ENCODE results near the gene C12orf43. TPM values are rescaled to one million over a fixed set of nuclear protein-coding genes. Genes with fewer than 3 reads are reported as not detected.
"Not testable (repeated sequence)": the region's sequence is repeated elsewhere in the genome, so short reads cannot be mapped to it uniquely, and the experiment has no call there.

C12orf43 gene
- 10 to 100 TPM; 17.6 to 20.2 TPM for total RNA-seq

GRCh38 chr12:121015825-121016766, at the start of gene C12orf43:
Gene C12orf43 (minus strand): TSS chr12:121016487. CDS start chr12:121016474, 13 bp downstream.
- Mint-ChIP-seq H3K27ac (peak within 1 kb of the TSS; percentile 96), H3K36me3 (ENCODE audit: low read depth) (peaks cover 31% of the 10 kb centered on the region), H3K9me3 (no peaks in the 10 kb centered on the region), H3K4me1 (peaks cover 25% of the 10 kb centered on the region), H3K27me3 (no peaks in the 10 kb centered on the region), H3K4me3 (peak within 1 kb of the TSS; percentile 99)
- POLR2A ChIA-PET: interaction anchor here (0.6 to 0.7 kb wide), 2 partner anchors 389 to 568 kb away, joined by 3 to 4 read pairs; no protein-coding TSS in a partner anchor
- CTCF ChIA-PET: interaction anchor here (0.6 to 1.7 kb wide), 3 partner anchors 11 to 656 kb away, joined by 3 to 5 read pairs (median 3); no protein-coding TSS in a partner anchor
- DNase-seq: peak; percentile 96

GRCh38 chr12:121065345-121065744, 49.1 kb upstream of the C12orf43 start:
- DNase-seq: no peak
- Mint-ChIP-seq H3K9me3 (no peaks in the 10 kb centered on the region), H3K36me3 (ENCODE audit: low read depth) (no peaks in the 10 kb centered on the region), H3K4me3 (no peak overlapping the region), H3K4me1 (peaks cover 25% of the 10 kb centered on the region), H3K27ac (peak overlapping the region; percentile 14), H3K27me3 (no peaks in the 10 kb centered on the region)
- ChIA-PET POLR2A (interaction anchor here (0.5 kb wide), 1 partner anchor 122 kb away, joined by 3 read pairs; no protein-coding TSS in a partner anchor), CTCF (interaction anchor here (0.7 kb wide), 1 partner anchor 141 kb away, joined by 3 read pairs; no protein-coding TSS in a partner anchor)

- not testable (repeated sequence) for H3K36me3 Mint-ChIP-seq (ENCODE audit: low read depth); H3K4me3 Mint-ChIP-seq; H3K9me3 Mint-ChIP-seq; H3K27me3 Mint-ChIP-seq; H3K27ac Mint-ChIP-seq; DNase-seq
- CTCF ChIA-PET: interaction anchor here (0.5 to 0.6 kb wide), 2 partner anchors 116 to 243 kb away, joined by 4 read pairs; no protein-coding TSS in a partner anchor
- POLR2A ChIA-PET: interaction anchor here (0.6 kb wide), 1 partner anchor 716 kb away, joined by 9 read pairs; no protein-coding TSS in a partner anchor
- peaks cover 32% of the 10 kb centered on the region for H3K4me1 Mint-ChIP-seq
These were observed 48.3 kb upstream of the C12orf43 start for GRCh38 chr12:121064586-121064985.

- DNase-seq: no peak
These were observed 47.8 kb upstream of the C12orf43 start for GRCh38 chr12:121064116-121064515.

GRCh38 chr12:121062391-121063045, 46.2 kb upstream of the C12orf43 start:
- Mint-ChIP-seq H3K27ac (no peak overlapping the region), H3K36me3 (ENCODE audit: low read depth) (no peaks in the 10 kb centered on the region), H3K4me3 (no peak overlapping the region), H3K9me3 (no peaks in the 10 kb centered on the region), H3K4me1 (peaks cover 47% of the 10 kb centered on the region), H3K27me3 (no peaks in the 10 kb centered on the region)
- CTCF ChIA-PET: interaction anchor here (0.6 to 1.9 kb wide), 4 partner anchors 16 to 1337 kb away, joined by 3 to 5 read pairs (median 4); no protein-coding TSS in a partner anchor
- DNase-seq: no peak
- POLR2A ChIA-PET: no interaction called here

More at GRCh38 chr12:121064116-121064515, 47.8 kb upstream of the C12orf43 start:
- Mint-ChIP-seq H3K27ac (no peak overlapping the region), H3K4me3 (no peak overlapping the region), H3K27me3 (no peaks in the 10 kb centered on the region), H3K36me3 (ENCODE audit: low read depth) (no peaks in the 10 kb centered on the region), H3K4me1 (peaks cover 37% of the 10 kb centered on the region), H3K9me3 (no peaks in the 10 kb centered on the region)
- CTCF ChIA-PET: no interaction called here
- POLR2A ChIA-PET: no interaction called here

GRCh38 chr12:121061831-121062230, 45.5 kb upstream of the C12orf43 start:
- no peaks in the 10 kb centered on the region for H3K27me3 Mint-ChIP-seq
- ChIA-PET POLR2A (no interaction called here), CTCF (interaction anchor here (0.6 to 2.3 kb wide), 10 partner anchors 10 to 1338 kb away, joined by 3 to 9 read pairs (median 4); no protein-coding TSS in a partner anchor)
- no peak for DNase-seq
- no peaks in the 10 kb centered on the region for H3K36me3 Mint-ChIP-seq (ENCODE audit: low read depth)
- no peaks in the 10 kb centered on the region for H3K9me3 Mint-ChIP-seq
- no peak overlapping the region for H3K27ac Mint-ChIP-seq
- peaks cover 50% of the 10 kb centered on the region for H3K4me1 Mint-ChIP-seq
- H3K4me3 Mint-ChIP-seq: no peak overlapping the region

- Mint-ChIP-seq H3K4me1 (peaks cover 44% of the 10 kb centered on the region), H3K9me3 (no peaks in the 10 kb centered on the region), H3K36me3 (ENCODE audit: low read depth) (no peaks in the 10 kb centered on the region), H3K27ac (peak overlapping the region; percentile 99), H3K4me3 (peak overlapping the region; percentile 78), H3K27me3 (no peaks in the 10 kb centered on the region)
- POLR2A ChIA-PET: interaction anchor here (0.6 to 1.0 kb wide), 2 partner anchors 22 to 164 kb away, joined by 3 to 4 read pairs; partner anchors contain the start of gene OASL
- CTCF ChIA-PET: interaction anchor here (0.6 to 2.5 kb wide), 32 partner anchors 8 to 383 kb away, joined by 3 to 17 read pairs (median 4); partner anchors contain the start of gene P2RX7
- DNase-seq: peak; percentile 79
These were observed 44.1 kb upstream of the C12orf43 start for GRCh38 chr12:121060149-121061001.

GRCh38 chr12:121059031-121059898, 43.0 kb upstream of the C12orf43 start:
- H3K9me3 Mint-ChIP-seq: no peaks in the 10 kb centered on the region
- no peaks in the 10 kb centered on the region for H3K27me3 Mint-ChIP-seq
- ChIA-PET CTCF (interaction anchor here (0.7 to 2.5 kb wide), 27 partner anchors 8 to 384 kb away, joined by 3 to 17 read pairs (median 4); partner anchors contain the start of gene P2RX7), POLR2A (interaction anchor here (1.0 kb wide), 1 partner anchor 20 kb away, joined by 4 read pairs; the partner anchor contains the start of gene OASL)
- peak overlapping the region; percentile 99 for H3K27ac Mint-ChIP-seq
- H3K36me3 Mint-ChIP-seq (ENCODE audit: low read depth): no peaks in the 10 kb centered on the region
- peak overlapping the region; percentile 78 for H3K4me3 Mint-ChIP-seq
- no peak for DNase-seq
- H3K4me1 Mint-ChIP-seq: peaks cover 37% of the 10 kb centered on the region

- no peak for DNase-seq
- no peak overlapping the region for H3K4me3 Mint-ChIP-seq
- H3K27ac Mint-ChIP-seq: peak overlapping the region; percentile 2
- CTCF ChIA-PET: no interaction called here
- H3K4me1 Mint-ChIP-seq: peaks cover 37% of the 10 kb centered on the region
- H3K9me3 Mint-ChIP-seq: no peaks in the 10 kb centered on the region
- H3K27me3 Mint-ChIP-seq: no peaks in the 10 kb centered on the region
- H3K36me3 Mint-ChIP-seq (ENCODE audit: low read depth): no peaks in the 10 kb centered on the region
- POLR2A ChIA-PET: no interaction called here
These were observed 41.5 kb upstream of the C12orf43 start for GRCh38 chr12:121057794-121058193.

GRCh38 chr12:121053706-121054105, 37.4 kb upstream of the C12orf43 start:
- Mint-ChIP-seq H3K27ac (no peak overlapping the region), H3K4me3 (no peak overlapping the region), H3K4me1 (peaks cover 13% of the 10 kb centered on the region), H3K9me3 (no peaks in the 10 kb centered on the region), H3K27me3 (peaks cover 10% of the 10 kb centered on the region), H3K36me3 (ENCODE audit: low read depth) (no peaks in the 10 kb centered on the region)
- no peak for DNase-seq
- CTCF ChIA-PET: interaction anchor here (0.9 to 3.9 kb wide), 2 partner anchors 16 to 43 kb away, joined by 3 to 17 read pairs; partner anchors contain the start of gene OASL
- POLR2A ChIA-PET: no interaction called here

GRCh38 chr12:121050725-121051124, 34.4 kb upstream of the C12orf43 start:
- Mint-ChIP-seq H3K9me3 (no peaks in the 10 kb centered on the region), H3K4me1 (peaks cover 10% of the 10 kb centered on the region), H3K4me3 (no peak overlapping the region), H3K27me3 (peaks cover 11% of the 10 kb centered on the region), H3K36me3 (ENCODE audit: low read depth) (no peaks in the 10 kb centered on the region), H3K27ac (no peak overlapping the region)
- CTCF ChIA-PET: interaction anchor here (1.9 to 3.9 kb wide), 2 partner anchors 9 to 13 kb away, joined by 11 to 17 read pairs; partner anchors contain the start of gene OASL
- no peak for DNase-seq
- POLR2A ChIA-PET: no interaction called here

Measured in activated CD4-positive, alpha-beta T cell treated with anti-CD3 and anti-CD28 coated beads, Interleukin-2, amount 10 ng/mL, durations not matched to agents 7 days and 5 days (primary cell).